ENCODE results near the gene IL1A.

GRCh38 chr2:112768432-112768831, 15.9 kb downstream of the IL1A start:
- no peak for TF ChIP-seq EZH2 (IDR thresholded peaks at IDR 0.05; ENCODE audit: borderline replicate concordance)
- TF ChIP-seq CTCF (IDR thresholded peaks at IDR 0.05; ENCODE audit: poor library complexity): no peak
